Activated T-helper 1 cell treated with Interleukin-2 at 50 U/mL for 16 hours (primary cell): ENCODE measurements around the gene MT1B.
"Not testable (repeated sequence)": the region's sequence is repeated elsewhere in the genome, so short reads cannot be mapped to it uniquely, and the experiment has no call there.

Source experiments
- DNase-seq: peaks from one replicate; pipeline ENCODE4 v3.0.0-alpha.2; 2020; ENCODE audit warnings: low read depth

Gene MT1B

GRCh38 chr16:56620339-56620897 lies 31.3 kb upstream of the MT1B start:
- DNase-seq, result no peak

- not testable (repeated sequence) for DNase-seq
These were observed 29.8 kb upstream of the MT1B start for GRCh38 chr16:56621665-56622445.

- not testable (repeated sequence) for DNase-seq
These were observed 28.5 kb upstream of the MT1B start for GRCh38 chr16:56623184-56623583.

- no peak for DNase-seq
These were observed 28.0 kb upstream of the MT1B start for GRCh38 chr16:56623637-56624036.

GRCh38 chr16:56625140-56625942 lies 26.3 kb upstream of the MT1B start, which contains the start of gene MT1E:
Gene MT1E, plus strand, starts transcription at chr16:56625781. Its CDS starts 71 bp downstream, at chr16:56625852.
- DNase-seq, result no peak

GRCh38 chr16:56625943-56626654 lies 25.6 kb upstream of the MT1B start:
- DNase-seq, result no peak

GRCh38 chr16:56626685-56627084 lies 25.0 kb upstream of the MT1B start:
- no peak for DNase-seq

GRCh38 chr16:56628486-56629350 lies 23.0 kb upstream of the MT1B start:
- DNase-seq, result no peak

GRCh38 chr16:56629531-56629930 lies 22.2 kb upstream of the MT1B start:
- DNase-seq, result no peak

- DNase-seq, result no peak
These were observed 21.6 kb upstream of the MT1B start for GRCh38 chr16:56630134-56630533.

GRCh38 chr16:56631197-56631596 lies 20.5 kb upstream of the MT1B start:
- DNase-seq, result no peak

- no peak for DNase-seq
These were observed 19.9 kb upstream of the MT1B start for GRCh38 chr16:56631832-56632155.

- no peak for DNase-seq
These were observed 19.4 kb upstream of the MT1B start, which contains the start of gene MT1M for GRCh38 chr16:56632156-56632847. Gene MT1M, plus strand, starts transcription at chr16:56632659. Its CDS starts 73 bp downstream, at chr16:56632732.

GRCh38 chr16:56632848-56633365 lies 18.8 kb upstream of the MT1B start:
- DNase-seq, result no peak

- DNase-seq, result no peak
These were observed 18.2 kb upstream of the MT1B start for GRCh38 chr16:56633535-56633934.

- DNase-seq, result no peak
These were observed 16.8 kb upstream of the MT1B start for GRCh38 chr16:56634715-56635440.

- no peak for DNase-seq
These were observed 16.2 kb upstream of the MT1B start for GRCh38 chr16:56635441-56635967.

- DNase-seq, result no peak
These were observed 14.9 kb upstream of the MT1B start for GRCh38 chr16:56636616-56637413.
